ENCODE results near the gene MRPL53.
A peak's percentile ranks its signal among the peaks of the same experiment; 100 is the strongest.

MRPL53 gene

GRCh38 chr2:74507145-74507925, 34.9 kb upstream of the MRPL53 start, which contains the start of gene PCGF1:
TSS of gene PCGF1 (minus strand) at chr2:74507695. CDS start at chr2:74507668, 27 bp downstream.
- TF ChIP-seq CTCF (IDR thresholded peaks at IDR 0.05; ENCODE audit: control insufficient read depth, extremely low read depth, insufficient read depth), result no peak
- H3K4me3 ChIP-seq (ENCODE audit: low read depth, low read length), result peak within 1 kb of the TSS; percentile 61
- DNase-seq (ENCODE audit: low read depth), result peak; percentile 88

- no peak overlapping the region for H3K4me3 ChIP-seq (ENCODE audit: low read depth, low read length)
- DNase-seq (ENCODE audit: low read depth), result no peak
- TF ChIP-seq CTCF (IDR thresholded peaks at IDR 0.05; ENCODE audit: control insufficient read depth, extremely low read depth, insufficient read depth), result no peak
Observed at GRCh38 chr2:74505448-74506246, 33.2 kb upstream of the MRPL53 start.

DNA sequence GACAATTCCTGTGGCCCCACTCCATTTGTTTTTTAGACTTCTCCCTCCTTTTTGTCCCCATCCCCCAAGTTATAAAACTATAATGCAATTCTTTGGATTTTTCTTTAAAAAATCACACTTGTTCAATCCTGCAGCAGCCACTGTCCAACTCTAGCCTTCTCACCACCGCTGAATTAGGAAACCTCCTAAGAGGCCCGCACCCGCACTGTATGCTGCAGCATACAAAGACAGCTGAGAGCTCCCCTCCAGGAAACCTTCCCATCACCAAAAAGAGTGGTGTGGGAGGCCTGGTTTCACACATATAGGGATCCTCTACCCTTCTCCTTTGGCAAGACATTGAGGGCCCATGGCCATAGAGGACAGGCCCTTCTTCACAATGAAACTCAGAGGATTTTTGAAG, 32.1 kb upstream of the MRPL53 start:
- H3K4me3 ChIP-seq (ENCODE audit: low read depth, low read length), result no peak overlapping the region
- DNase-seq (ENCODE audit: low read depth), result no peak
- no peak for TF ChIP-seq CTCF (IDR thresholded peaks at IDR 0.05; ENCODE audit: control insufficient read depth, extremely low read depth, insufficient read depth)

DNA sequence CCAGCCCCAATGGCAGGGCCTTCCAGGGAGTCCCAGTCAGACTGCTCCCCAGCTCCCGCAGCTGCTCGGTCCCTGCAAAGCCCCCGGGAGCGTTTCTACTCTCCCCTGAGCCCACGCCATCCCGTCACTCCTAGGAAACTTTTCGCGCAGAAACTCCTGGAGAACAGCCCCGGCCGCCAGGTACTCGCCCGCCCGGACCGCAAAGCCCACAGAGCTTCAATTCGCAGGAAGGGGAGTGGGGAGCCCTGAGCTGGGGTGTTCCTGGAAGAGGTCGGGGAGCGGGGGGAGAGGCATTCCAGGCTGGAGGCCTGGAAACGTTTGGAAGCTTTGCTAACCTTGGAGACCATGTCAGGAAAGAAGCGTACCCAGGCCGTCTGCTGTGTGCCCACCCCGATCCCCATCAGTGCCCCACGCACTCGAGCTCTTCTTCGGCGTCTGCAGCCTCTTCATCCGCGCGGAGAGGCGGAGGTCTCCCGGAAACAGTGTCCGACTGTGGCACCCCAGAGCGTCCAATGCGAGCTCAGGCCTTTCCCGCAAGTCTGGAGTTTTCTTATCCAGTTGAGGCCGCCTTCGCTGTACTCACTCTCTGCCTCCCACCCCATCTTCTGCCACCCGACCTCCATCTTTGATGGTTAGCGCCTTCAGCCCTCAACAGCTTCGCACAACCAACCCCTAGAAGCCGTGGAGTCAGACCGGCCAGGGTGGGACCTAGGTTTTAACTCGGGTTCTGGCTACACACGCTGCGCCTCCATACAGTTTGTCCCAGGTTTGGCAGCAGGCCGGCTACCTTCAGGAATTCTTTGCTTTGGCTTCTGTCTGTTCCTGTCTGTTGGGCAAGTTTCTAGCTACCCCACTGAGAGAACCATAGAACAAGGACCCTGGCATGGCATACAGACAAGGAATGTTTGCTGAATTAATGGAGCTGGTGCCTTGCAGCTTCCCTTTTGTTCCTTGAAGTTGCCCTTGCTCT, 31.3 kb upstream of the MRPL53 start:
- no peak overlapping the region for H3K4me3 ChIP-seq (ENCODE audit: low read depth, low read length)
- no peak for DNase-seq (ENCODE audit: low read depth)
- TF ChIP-seq CTCF (IDR thresholded peaks at IDR 0.05; ENCODE audit: control insufficient read depth, extremely low read depth, insufficient read depth), result no peak

DNA sequence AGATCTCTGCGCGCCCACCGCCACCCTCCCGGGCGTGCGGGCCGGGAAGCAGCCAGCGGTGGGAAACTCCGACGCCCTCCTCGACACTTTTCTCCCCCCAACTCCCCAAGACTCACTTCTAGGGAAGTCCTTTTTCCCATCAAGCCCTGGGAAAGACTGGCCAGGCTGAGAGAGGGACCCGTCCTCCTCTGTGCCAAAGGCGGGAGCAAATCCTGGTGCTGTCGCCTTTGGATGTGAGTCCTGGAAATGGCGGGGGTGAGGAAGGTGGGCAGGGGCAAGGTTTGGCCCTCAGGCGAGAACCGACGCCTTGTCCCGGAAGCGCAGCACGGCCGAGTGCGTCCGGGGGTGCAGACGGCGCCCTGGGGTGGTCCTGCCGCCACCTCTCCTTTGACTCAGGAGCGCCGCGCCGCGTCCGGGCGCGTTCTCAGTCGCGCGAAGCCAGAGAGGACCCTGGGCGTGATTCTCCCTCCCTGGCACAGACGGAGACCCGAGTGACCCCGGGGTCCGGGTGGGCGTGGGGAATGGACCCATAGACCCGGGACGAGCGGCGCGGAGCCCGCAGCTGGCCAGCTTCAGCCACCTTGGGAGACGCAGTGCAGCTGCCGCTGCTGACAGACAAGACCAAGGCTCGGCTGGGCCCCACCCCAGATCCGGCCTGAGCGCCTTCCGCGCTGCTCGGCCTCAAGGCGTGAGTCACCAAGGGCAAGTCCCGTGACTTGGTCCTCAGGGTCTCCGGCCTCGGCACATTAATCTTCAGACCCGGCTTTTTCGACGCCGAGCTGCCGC, 30.4 kb upstream of the MRPL53 start:
- H3K4me3 ChIP-seq (ENCODE audit: low read depth, low read length), result no peak overlapping the region
- no peak for DNase-seq (ENCODE audit: low read depth)
- TF ChIP-seq CTCF (IDR thresholded peaks at IDR 0.05; ENCODE audit: control insufficient read depth, extremely low read depth, insufficient read depth), result no peak
